Right cardiac atrium (tissue), 5 donors: ENCODE data around the gene PPDPF. TPM values are rescaled to one million over a fixed set of nuclear protein-coding genes. Genes with fewer than 3 reads are reported as not detected.
A peak's percentile ranks its signal among the peaks of the same experiment; 100 is the strongest.
"Not testable (repeated sequence)": the region's sequence is repeated elsewhere in the genome, so short reads cannot be mapped to it uniquely, and the experiment has no call there.

ENCODE experiments used
- ATAC-seq, 2 donors: fragments of 200-7000 bp; cut with Tn5 transposase; one replicate each; pipeline versions ENCODE4 v1.8.0 to v1.9.1; 2020; ENCODE audit warnings: moderate library complexity in 2 of 2, mild to moderate bottlenecking in 1 of 2
- DNase-seq, 3 donors: peaks; one replicate each; pipeline ENCODE4 v3.0.0-alpha.2; 2020
- H3K27ac ChIP-seq: one replicate; pipeline ENCODE4 v1.5.1; 2013; ENCODE audit warnings: mild to moderate bottlenecking, low read length, control low read depth, moderate library complexity
- H3K27me3 ChIP-seq: one replicate; pipeline ENCODE4 v1.6.1; 2013; ENCODE audit not compliant: control insufficient read depth, insufficient read depth
- H3K4me1 ChIP-seq: one replicate; pipeline ENCODE4 v1.6.1; 2013; ENCODE audit warnings: low read length; ENCODE audit not compliant: control insufficient read depth, insufficient read depth
- H3K4me3 ChIP-seq: one replicate; pipeline ENCODE4 v1.5.1; 2013; ENCODE audit warnings: low read length, control low read depth
- H3K9me3 ChIP-seq: one replicate; pipeline ENCODE4 v1.6.1; 2013; ENCODE audit warnings: low read length; ENCODE audit not compliant: control insufficient read depth
- WGBS: extraction: QIAGEN DNeasy Blood & Tissue Kit; methylation state at CpG from one replicate; pipeline ENCODE4 v1.1.7; 2013; 5-methylcytosine and 5-hydroxymethylcytosine counted together
- intact Hi-C, 4 donors: fragments of 100-400 bp; cut with DNase I; formaldehyde crosslinking; loops; one replicate each; pipeline versions ENCODE4 v1.11.0 to v1.14.0; 2022 to 2023
- polyA plus RNA-seq: library from polyadenylated mRNA; stranded (reverse); fragments of 200-250 nt; gene quantifications from one replicate; pipeline ENCODE4 v1.2.3, GENCODE V29; 2013
- total RNA-seq, 4 donors: library from RNA; stranded (reverse); fragmentation: NEBNext Ultra II Directional; extraction: Animal tissue kit (Norgen Biotek cat#: 25700); gene quantifications; one replicate each; pipeline ENCODE4 v1.2.1, GENCODE V29; 2021
- donor health status: healthy with polysubstance abuse.
- donor health status: DM: no; HTN: yes; CAD: no.
- donor health status: DM: no; HTN: no; CAD: no.
- donor health status: DM: no; HTN: yes; CAD: no; lungs with severe emphysema.
- donor health status: DM: yes; HTN: yes; CAD: no.

The PPDPF gene
- total and polyA plus RNA-seq, 5 donors = 143 to 276 (median 236) TPM

DNA sequence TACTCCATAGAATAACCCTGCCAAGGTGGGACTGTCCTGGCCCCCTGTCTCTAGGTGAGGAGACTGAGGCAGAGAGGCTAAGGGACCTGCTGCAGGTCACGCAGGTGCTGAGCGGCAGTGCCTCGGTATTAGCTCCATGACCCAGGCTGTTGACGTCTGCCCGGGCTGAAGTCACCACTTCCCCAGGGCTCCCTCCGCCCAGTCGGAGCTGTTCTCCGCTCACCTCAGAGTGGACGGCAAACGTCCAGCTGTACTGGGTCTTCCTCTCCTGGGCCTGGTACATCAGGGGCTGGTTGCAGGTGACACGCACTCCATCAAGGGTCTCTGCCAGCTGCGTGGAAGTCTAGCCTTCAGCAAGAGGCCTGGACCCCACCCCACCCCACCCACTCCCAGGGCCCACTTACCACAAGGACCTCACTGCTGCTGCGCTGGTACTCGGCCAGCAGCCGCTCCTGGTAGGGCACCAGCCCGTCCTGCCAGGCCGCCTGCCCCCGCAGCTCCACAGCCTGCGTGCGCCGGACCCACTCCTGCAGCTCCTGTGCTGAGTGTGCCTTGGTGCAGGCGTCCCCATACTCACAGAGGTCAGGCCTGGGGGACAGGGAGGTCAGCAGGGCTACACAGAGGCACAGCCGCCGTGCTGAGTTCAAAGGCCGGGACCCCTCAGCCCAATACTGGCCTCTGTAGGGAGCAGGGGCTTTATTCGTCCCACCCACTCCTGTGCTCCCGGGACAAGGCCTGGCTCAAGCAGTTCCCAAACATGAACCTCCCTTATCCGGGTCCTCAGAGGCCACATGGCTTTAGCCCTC lies 49.9 kb downstream of the PPDPF start:
- intact Hi-C loops = no loop called here
- H3K27me3 ChIP-seq = no peaks in the 10 kb centered on the region
- ATAC-seq (no peak), DNase-seq (peak in 1 of 3 donors; percentile 40)
- no peak overlapping the region for H3K27ac ChIP-seq
- 90% methylated on average over 28 of the region's 28 CpGs for WGBS
- peaks cover 3% of the 10 kb centered on the region for H3K4me1 ChIP-seq
- H3K9me3 ChIP-seq = no peaks in the 10 kb centered on the region
- H3K4me3 ChIP-seq = no peak overlapping the region

DNA sequence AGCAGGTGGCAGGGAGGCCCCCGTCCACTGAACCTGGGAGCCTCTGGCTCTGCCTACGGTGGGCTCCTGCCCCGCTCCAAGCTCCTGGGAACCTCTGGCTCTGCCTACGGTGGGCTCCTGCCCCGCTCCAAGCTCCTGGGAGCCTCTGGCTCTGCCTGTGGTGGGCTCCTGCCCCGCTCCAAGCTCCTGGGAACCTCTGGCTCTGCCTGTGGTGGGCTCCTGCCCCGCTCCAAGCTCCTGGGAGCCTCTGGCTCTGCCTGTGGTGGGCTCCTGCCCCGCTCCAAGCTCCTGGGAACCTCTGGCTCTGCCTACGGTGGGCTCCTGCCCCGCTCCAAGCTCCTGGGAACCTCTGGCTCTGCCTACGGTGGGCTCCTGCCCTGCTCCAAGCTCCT lies 50.5 kb downstream of the PPDPF start:
- intact Hi-C loops, H3K27ac ChIP-seq, H3K27me3 ChIP-seq, H3K4me1 ChIP-seq, H3K4me3 ChIP-seq, ATAC-seq, H3K9me3 ChIP-seq: not testable (repeated sequence)
- WGBS = 58% methylated on average over 7 of the region's 11 CpGs
- peak in 1 of 3 donors; percentile 26 for DNase-seq

Other genes starting within 250 kb of the PPDPF start
- gene ARFGAP1, start 248.0 kb upstream of the PPDPF start, total RNA-seq = 10 to 100 TPM; 39.5 to 50.7 (median 41.7) TPM
- 36.9 TPM for gene ARFGAP1, start 248.0 kb upstream of the PPDPF start, polyA plus RNA-seq
- not detected for gene COL20A1, start 227.6 kb upstream of the PPDPF start, total RNA-seq
- gene COL20A1, start 227.6 kb upstream of the PPDPF start, polyA plus RNA-seq = not detected
- under 1 TPM in 3 of 4 donors, not detected in 1; 0.17 to 0.54 (median 0.38) TPM for gene CHRNA4, start 159.4 kb upstream of the PPDPF start, total RNA-seq
- gene CHRNA4, start 159.4 kb upstream of the PPDPF start, polyA plus RNA-seq = 0.02 TPM
- 1 to 10 TPM in 2 of 4 donors, not detected in 2; 1.1 to 2.3 TPM for gene KCNQ2, start 48.1 kb upstream of the PPDPF start, total RNA-seq
- gene KCNQ2, start 48.1 kb upstream of the PPDPF start, polyA plus RNA-seq = under 0.01 TPM
- gene EEF1A2, start 21.7 kb upstream of the PPDPF start, total RNA-seq = 1,000 to 10,000 TPM in 1 of 4 donors, 100 to 1,000 TPM in 3; 701 to 1,033 (median 894) TPM
- 952 TPM for gene EEF1A2, start 21.7 kb upstream of the PPDPF start, polyA plus RNA-seq
- under 1 TPM in 2 of 4 donors, not detected in 2; 0.09 to 0.15 TPM for gene PTK6, start 16.6 kb downstream of the PPDPF start, total RNA-seq
- 0.14 TPM for gene PTK6, start 16.6 kb downstream of the PPDPF start, polyA plus RNA-seq
- gene SRMS, start 27.0 kb downstream of the PPDPF start, total RNA-seq = not detected
- gene SRMS, start 27.0 kb downstream of the PPDPF start, polyA plus RNA-seq = not detected
- under 1 TPM in 3 of 4 donors, not detected in 1; 0.09 to 0.20 (median 0.17) TPM for gene FNDC11, start 33.4 kb downstream of the PPDPF start, total RNA-seq
- gene FNDC11, start 33.4 kb downstream of the PPDPF start, polyA plus RNA-seq = 0.14 TPM
- gene HELZ2, start 53.5 kb downstream of the PPDPF start, total RNA-seq = 10 to 100 TPM; 15.6 to 29.5 (median 16.2) TPM
- 8.7 TPM for gene HELZ2, start 53.5 kb downstream of the PPDPF start, polyA plus RNA-seq
- gene GMEB2, start 106.3 kb downstream of the PPDPF start, total RNA-seq = 1 to 10 TPM; 7.0 to 7.7 (median 7.3) TPM
- gene GMEB2, start 106.3 kb downstream of the PPDPF start, polyA plus RNA-seq = 6.5 TPM
- gene STMN3, start 132.7 kb downstream of the PPDPF start, total RNA-seq = 1 to 10 TPM; 4.0 to 9.3 (median 5.8) TPM
- 7.1 TPM for gene STMN3, start 132.7 kb downstream of the PPDPF start, polyA plus RNA-seq
- gene RTEL1, start 137.5 kb downstream of the PPDPF start, total RNA-seq = 10 to 100 TPM; 12.3 to 14.8 (median 13.3) TPM
- gene RTEL1, start 137.5 kb downstream of the PPDPF start, polyA plus RNA-seq = 7.7 TPM
- gene TNFRSF6B, start 175.9 kb downstream of the PPDPF start, total RNA-seq = 1 to 10 TPM in 2 of 4 donors, under 1 TPM in 1, not detected in 1; 0.23 to 1.4 (median 1.1) TPM
- gene TNFRSF6B, start 175.9 kb downstream of the PPDPF start, polyA plus RNA-seq = 2.7 TPM
- gene ARFRP1, start 187.2 kb downstream of the PPDPF start, total RNA-seq = 10 to 100 TPM; 40.1 to 49.7 (median 44.3) TPM
- 38.7 TPM for gene ARFRP1, start 187.2 kb downstream of the PPDPF start, polyA plus RNA-seq
- 10 to 100 TPM; 14.5 to 19.6 (median 16.8) TPM for gene ZGPAT, start 187.3 kb downstream of the PPDPF start, total RNA-seq
- gene ZGPAT, start 187.3 kb downstream of the PPDPF start, polyA plus RNA-seq = 29.5 TPM
- gene LIME1, start 215.9 kb downstream of the PPDPF start, total RNA-seq = 1 to 10 TPM; 2.1 to 2.9 (median 2.7) TPM
- 2.7 TPM for gene LIME1, start 215.9 kb downstream of the PPDPF start, polyA plus RNA-seq
- gene SLC2A4RG, start 219.0 kb downstream of the PPDPF start, total RNA-seq = 10 to 100 TPM; 42.7 to 69.1 (median 50.1) TPM
- gene SLC2A4RG, start 219.0 kb downstream of the PPDPF start, polyA plus RNA-seq = 39.2 TPM